ENCODE results near the gene NAXD. TPM values are rescaled to one million over a fixed set of nuclear protein-coding genes. Genes with fewer than 3 reads are reported as not detected.

Gene NAXD
- total and polyA plus RNA-seq, 2 experiments from 2014 or later: 16.9 to 18.5 TPM

DNA sequence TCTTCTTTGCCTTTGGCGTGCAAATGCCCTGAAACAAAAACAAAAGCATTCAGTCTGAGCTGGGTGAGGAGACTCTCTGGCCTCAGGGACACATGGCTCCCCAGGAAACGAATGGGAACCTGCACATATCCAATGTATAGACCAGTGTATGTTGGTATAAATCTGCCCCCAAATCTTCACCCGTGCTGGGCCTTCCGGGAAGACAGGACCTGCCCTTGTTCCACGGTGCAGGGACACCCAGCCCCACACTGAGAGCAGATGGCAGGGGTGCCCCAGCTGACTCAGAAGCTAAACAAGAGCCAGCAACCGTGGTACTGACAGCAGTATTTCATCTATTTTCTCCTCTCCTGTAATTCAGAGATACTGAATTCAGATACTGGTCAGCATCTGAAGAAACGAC, 48.1 kb downstream of the NAXD start:
- no peaks in the 10 kb centered on the region for H3K79me2 ChIP-seq (replicated peaks; ENCODE audit: insufficient read depth)
- H3K36me3 ChIP-seq (ENCODE audit: insufficient read depth): peaks cover 26% of the 10 kb centered on the region
- no peak overlapping the region for H3K4me2 ChIP-seq
- no peak for ATAC-seq
- H3K4me1 ChIP-seq (ENCODE audit: insufficient read depth): no peaks in the 10 kb centered on the region
- no peak overlapping the region for H3K27ac ChIP-seq (ENCODE audit: low read depth)
- no peaks in the 10 kb centered on the region for H3K9me2 ChIP-seq (ENCODE audit: insufficient read depth)
- Mint-ChIP-seq H3K36me3 (ENCODE audit: low read depth) (peaks cover 92% of the 10 kb centered on the region), H3K27me3 (ENCODE audit: insufficient read depth, low read depth, poor library complexity) (peaks cover 5% of the 10 kb centered on the region), H3K27ac (no peak overlapping the region), H3K4me1 (peaks cover 10% of the 10 kb centered on the region; the same call in 1 of the 3 replicates), H3K9me3 (peaks cover 42% of the 10 kb centered on the region), H3K4me3 (no peak overlapping the region)
- H3K27me3 ChIP-seq (ENCODE audit: insufficient read depth): no peaks in the 10 kb centered on the region
- no peak for DNase-seq (ENCODE audit: low spot score)
- no peak overlapping the region for H2AFZ ChIP-seq
- no peaks in the 10 kb centered on the region for H4K20me1 ChIP-seq (replicated peaks; ENCODE audit: insufficient read depth)
- H3K4me3 ChIP-seq: no peak overlapping the region
- no peaks in the 10 kb centered on the region for H3F3A ChIP-seq (replicated peaks; ENCODE audit: low read depth)
- TF ChIP-seq, protein P1, sequence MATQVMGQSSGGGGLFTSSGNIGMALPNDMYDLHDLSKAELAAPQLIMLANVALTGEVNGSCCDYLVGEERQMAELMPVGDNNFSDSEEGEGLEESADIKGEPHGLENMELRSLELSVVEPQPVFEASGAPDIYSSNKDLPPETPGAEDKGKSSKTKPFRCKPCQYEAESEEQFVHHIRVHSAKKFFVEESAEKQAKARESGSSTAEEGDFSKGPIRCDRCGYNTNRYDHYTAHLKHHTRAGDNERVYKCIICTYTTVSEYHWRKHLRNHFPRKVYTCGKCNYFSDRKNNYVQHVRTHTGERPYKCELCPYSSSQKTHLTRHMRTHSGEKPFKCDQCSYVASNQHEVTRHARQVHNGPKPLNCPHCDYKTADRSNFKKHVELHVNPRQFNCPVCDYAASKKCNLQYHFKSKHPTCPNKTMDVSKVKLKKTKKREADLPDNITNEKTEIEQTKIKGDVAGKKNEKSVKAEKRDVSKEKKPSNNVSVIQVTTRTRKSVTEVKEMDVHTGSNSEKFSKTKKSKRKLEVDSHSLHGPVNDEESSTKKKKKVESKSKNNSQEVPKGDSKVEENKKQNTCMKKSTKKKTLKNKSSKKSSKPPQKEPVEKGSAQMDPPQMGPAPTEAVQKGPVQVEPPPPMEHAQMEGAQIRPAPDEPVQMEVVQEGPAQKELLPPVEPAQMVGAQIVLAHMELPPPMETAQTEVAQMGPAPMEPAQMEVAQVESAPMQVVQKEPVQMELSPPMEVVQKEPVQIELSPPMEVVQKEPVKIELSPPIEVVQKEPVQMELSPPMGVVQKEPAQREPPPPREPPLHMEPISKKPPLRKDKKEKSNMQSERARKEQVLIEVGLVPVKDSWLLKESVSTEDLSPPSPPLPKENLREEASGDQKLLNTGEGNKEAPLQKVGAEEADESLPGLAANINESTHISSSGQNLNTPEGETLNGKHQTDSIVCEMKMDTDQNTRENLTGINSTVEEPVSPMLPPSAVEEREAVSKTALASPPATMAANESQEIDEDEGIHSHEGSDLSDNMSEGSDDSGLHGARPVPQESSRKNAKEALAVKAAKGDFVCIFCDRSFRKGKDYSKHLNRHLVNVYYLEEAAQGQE (IDR thresholded peaks at IDR 0.05; ENCODE audit: unreplicated experiment): no peak

DNA sequence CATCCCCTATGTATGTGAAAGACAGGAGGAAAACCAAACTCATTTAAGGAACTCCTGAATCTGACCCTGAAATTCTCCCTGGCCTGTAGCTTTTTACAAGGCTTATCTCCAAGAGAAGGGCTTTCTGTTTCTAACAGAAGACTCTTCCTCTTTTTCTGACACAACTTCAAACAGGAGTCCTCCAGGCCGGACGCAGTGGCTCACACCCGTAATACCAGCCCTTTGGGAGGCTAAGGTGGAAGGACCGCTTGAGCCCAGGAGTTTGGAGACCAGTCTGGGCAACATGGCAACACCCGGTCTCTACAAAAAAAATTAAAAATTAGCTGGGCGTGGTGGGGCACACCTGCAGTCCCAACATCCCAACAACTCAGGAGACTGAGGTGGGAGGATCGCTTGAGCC, 48.7 kb downstream of the NAXD start:
- H3K4me3 Mint-ChIP-seq: no peak overlapping the region
- H3K36me3 Mint-ChIP-seq (ENCODE audit: low read depth): peaks cover 92% of the 10 kb centered on the region
- peaks cover 5% of the 10 kb centered on the region for H3K27me3 Mint-ChIP-seq (ENCODE audit: insufficient read depth, low read depth, poor library complexity)
- Histone ChIP-seq H4K20me1 (replicated peaks; ENCODE audit: insufficient read depth) (no peaks in the 10 kb centered on the region), H3K4me1 (ENCODE audit: insufficient read depth) (no peaks in the 10 kb centered on the region), H3K27me3 (ENCODE audit: insufficient read depth) (no peaks in the 10 kb centered on the region), H3K27ac (ENCODE audit: low read depth) (no peak overlapping the region), H3F3A (replicated peaks; ENCODE audit: low read depth) (no peaks in the 10 kb centered on the region), H3K4me3 (no peak overlapping the region), H3K79me2 (replicated peaks; ENCODE audit: insufficient read depth) (no peaks in the 10 kb centered on the region), H3K36me3 (ENCODE audit: insufficient read depth) (peaks cover 28% of the 10 kb centered on the region), H3K9me2 (ENCODE audit: insufficient read depth) (no peaks in the 10 kb centered on the region), H2AFZ (no peak overlapping the region), H3K4me2 (no peak overlapping the region)
- DNase-seq (ENCODE audit: low spot score): no peak
- H3K9me3 Mint-ChIP-seq: peaks cover 44% of the 10 kb centered on the region
- H3K27ac Mint-ChIP-seq: no peak overlapping the region
- ATAC-seq: no peak
- peaks cover 10% of the 10 kb centered on the region; the same call in 1 of the 3 replicates for H3K4me1 Mint-ChIP-seq
- TF ChIP-seq NANOG (IDR thresholded peaks at IDR 0.05; ENCODE audit: borderline replicate concordance): no peak
- TF ChIP-seq EZH2phosphoT487 (IDR thresholded peaks at IDR 0.05; ENCODE audit: unreplicated experiment): no peak
- TF ChIP-seq ZNF331 (CRISPR knock-in tag; IDR thresholded peaks at IDR 0.05; ENCODE audit: low read depth): no peak
- TF ChIP-seq, protein P2, sequence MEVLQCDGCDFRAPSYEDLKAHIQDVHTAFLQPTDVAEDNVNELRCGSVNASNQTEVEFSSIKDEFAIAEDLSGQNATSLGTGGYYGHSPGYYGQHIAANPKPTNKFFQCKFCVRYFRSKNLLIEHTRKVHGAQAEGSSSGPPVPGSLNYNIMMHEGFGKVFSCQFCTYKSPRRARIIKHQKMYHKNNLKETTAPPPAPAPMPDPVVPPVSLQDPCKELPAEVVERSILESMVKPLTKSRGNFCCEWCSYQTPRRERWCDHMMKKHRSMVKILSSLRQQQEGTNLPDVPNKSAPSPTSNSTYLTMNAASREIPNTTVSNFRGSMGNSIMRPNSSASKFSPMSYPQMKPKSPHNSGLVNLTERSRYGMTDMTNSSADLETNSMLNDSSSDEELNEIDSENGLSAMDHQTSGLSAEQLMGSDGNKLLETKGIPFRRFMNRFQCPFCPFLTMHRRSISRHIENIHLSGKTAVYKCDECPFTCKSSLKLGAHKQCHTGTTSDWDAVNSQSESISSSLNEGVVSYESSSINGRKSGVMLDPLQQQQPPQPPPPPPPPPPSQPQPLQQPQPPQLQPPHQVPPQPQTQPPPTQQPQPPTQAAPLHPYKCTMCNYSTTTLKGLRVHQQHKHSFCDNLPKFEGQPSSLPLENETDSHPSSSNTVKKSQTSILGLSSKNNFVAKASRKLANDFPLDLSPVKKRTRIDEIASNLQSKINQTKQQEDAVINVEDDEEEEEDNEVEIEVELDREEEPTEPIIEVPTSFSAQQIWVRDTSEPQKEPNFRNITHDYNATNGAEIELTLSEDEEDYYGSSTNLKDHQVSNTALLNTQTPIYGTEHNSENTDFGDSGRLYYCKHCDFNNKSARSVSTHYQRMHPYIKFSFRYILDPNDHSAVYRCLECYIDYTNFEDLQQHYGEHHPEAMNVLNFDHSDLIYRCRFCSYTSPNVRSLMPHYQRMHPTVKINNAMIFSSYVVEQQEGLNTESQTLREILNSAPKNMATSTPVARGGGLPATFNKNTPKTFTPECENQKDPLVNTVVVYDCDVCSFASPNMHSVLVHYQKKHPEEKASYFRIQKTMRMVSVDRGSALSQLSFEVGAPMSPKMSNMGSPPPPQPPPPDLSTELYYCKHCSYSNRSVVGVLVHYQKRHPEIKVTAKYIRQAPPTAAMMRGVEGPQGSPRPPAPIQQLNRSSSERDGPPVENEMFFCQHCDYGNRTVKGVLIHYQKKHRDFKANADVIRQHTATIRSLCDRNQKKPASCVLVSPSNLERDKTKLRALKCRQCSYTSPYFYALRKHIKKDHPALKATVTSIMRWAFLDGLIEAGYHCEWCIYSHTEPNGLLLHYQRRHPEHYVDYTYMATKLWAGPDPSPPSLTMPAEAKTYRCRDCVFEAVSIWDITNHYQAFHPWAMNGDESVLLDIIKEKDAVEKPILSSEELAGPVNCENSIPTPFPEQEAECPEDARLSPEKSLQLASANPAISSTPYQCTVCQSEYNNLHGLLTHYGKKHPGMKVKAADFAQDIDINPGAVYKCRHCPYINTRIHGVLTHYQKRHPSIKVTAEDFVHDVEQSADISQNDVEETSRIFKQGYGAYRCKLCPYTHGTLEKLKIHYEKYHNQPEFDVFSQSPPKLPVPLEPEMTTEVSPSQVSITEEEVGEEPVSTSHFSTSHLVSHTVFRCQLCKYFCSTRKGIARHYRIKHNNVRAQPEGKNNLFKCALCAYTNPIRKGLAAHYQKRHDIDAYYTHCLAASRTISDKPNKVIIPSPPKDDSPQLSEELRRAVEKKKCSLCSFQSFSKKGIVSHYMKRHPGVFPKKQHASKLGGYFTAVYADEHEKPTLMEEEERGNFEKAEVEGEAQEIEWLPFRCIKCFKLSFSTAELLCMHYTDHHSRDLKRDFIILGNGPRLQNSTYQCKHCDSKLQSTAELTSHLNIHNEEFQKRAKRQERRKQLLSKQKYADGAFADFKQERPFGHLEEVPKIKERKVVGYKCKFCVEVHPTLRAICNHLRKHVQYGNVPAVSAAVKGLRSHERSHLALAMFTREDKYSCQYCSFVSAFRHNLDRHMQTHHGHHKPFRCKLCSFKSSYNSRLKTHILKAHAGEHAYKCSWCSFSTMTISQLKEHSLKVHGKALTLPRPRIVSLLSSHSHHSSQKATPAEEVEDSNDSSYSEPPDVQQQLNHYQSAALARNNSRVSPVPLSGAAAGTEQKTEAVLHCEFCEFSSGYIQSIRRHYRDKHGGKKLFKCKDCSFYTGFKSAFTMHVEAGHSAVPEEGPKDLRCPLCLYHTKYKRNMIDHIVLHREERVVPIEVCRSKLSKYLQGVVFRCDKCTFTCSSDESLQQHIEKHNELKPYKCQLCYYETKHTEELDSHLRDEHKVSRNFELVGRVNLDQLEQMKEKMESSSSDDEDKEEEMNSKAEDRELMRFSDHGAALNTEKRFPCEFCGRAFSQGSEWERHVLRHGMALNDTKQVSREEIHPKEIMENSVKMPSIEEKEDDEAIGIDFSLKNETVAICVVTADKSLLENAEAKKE (CRISPR knock-in tag; IDR thresholded peaks at IDR 0.05): no peak
- no peak for TF ChIP-seq EZH2 (IDR thresholded peaks at IDR 0.05; ENCODE audit: low read depth, unreplicated experiment)
- no peak for TF ChIP-seq ZNF114 (CRISPR knock-in tag; IDR thresholded peaks at IDR 0.05)
- TF ChIP-seq, protein P3, sequence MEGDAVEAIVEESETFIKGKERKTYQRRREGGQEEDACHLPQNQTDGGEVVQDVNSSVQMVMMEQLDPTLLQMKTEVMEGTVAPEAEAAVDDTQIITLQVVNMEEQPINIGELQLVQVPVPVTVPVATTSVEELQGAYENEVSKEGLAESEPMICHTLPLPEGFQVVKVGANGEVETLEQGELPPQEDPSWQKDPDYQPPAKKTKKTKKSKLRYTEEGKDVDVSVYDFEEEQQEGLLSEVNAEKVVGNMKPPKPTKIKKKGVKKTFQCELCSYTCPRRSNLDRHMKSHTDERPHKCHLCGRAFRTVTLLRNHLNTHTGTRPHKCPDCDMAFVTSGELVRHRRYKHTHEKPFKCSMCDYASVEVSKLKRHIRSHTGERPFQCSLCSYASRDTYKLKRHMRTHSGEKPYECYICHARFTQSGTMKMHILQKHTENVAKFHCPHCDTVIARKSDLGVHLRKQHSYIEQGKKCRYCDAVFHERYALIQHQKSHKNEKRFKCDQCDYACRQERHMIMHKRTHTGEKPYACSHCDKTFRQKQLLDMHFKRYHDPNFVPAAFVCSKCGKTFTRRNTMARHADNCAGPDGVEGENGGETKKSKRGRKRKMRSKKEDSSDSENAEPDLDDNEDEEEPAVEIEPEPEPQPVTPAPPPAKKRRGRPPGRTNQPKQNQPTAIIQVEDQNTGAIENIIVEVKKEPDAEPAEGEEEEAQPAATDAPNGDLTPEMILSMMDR (conservative IDR thresholded peaks at IDR 0.05; ENCODE audit: low read depth in 2 of 2): no peak
- TF ChIP-seq JUNB (IDR thresholded peaks at IDR 0.05; ENCODE audit: unreplicated experiment): no peak
- TF ChIP-seq, protein P4, sequence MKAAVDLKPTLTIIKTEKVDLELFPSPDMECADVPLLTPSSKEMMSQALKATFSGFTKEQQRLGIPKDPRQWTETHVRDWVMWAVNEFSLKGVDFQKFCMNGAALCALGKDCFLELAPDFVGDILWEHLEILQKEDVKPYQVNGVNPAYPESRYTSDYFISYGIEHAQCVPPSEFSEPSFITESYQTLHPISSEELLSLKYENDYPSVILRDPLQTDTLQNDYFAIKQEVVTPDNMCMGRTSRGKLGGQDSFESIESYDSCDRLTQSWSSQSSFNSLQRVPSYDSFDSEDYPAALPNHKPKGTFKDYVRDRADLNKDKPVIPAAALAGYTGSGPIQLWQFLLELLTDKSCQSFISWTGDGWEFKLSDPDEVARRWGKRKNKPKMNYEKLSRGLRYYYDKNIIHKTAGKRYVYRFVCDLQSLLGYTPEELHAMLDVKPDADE (IDR thresholded peaks at IDR 0.05): no peak

Measured in GM23338 (cell line).